DOHH2 (cell line): ENCODE measurements around the gene LRRTM4.

Source experiments
- EZH2phosphoT487 ChIP-seq: fragments of 200-600 bp; sonication (generic); IDR thresholded peaks from 2 replicates; pipeline ENCODE4 v1.6.1; 2017; ENCODE audit warnings: borderline replicate concordance, mild to moderate bottlenecking, antibody characterized with exemption, low read length, moderate library complexity, mixed read lengths
- TF ChIP-seq, protein P1 (sequence below): fragments of 200-600 bp; sonication (generic); IDR thresholded peaks from one replicate; pipeline ENCODE4 v1.5.1; 2014; ENCODE audit warnings: antibody characterized with exemption, mild to moderate bottlenecking, low read depth, low read length; ENCODE audit not compliant: poor library complexity, severe bottlenecking

DNA sequence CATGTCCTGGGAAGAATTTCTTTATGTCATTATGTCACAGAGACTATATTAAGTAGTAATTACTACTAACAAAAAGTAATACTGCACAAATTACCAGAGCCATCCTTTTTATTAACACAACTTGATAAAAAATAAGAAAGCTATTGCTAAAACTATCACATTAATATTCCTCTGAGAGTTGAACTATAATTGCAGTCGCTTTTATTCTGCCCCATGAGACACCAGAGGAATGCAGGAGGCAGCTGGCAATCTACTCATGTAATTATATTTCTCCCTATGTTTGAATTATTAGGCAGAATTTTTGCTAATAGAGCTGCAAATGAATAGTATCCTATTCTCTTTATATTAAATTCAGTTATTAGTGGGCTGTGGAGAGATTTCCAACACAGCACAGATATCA, 220.7 kb downstream of the LRRTM4 start:
- TF ChIP-seq EZH2phosphoT487: no peak
- TF ChIP-seq, protein P1, sequence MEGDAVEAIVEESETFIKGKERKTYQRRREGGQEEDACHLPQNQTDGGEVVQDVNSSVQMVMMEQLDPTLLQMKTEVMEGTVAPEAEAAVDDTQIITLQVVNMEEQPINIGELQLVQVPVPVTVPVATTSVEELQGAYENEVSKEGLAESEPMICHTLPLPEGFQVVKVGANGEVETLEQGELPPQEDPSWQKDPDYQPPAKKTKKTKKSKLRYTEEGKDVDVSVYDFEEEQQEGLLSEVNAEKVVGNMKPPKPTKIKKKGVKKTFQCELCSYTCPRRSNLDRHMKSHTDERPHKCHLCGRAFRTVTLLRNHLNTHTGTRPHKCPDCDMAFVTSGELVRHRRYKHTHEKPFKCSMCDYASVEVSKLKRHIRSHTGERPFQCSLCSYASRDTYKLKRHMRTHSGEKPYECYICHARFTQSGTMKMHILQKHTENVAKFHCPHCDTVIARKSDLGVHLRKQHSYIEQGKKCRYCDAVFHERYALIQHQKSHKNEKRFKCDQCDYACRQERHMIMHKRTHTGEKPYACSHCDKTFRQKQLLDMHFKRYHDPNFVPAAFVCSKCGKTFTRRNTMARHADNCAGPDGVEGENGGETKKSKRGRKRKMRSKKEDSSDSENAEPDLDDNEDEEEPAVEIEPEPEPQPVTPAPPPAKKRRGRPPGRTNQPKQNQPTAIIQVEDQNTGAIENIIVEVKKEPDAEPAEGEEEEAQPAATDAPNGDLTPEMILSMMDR: no peak
